Endothelial cell (in vitro differentiated cells): ENCODE data around the gene FTO. TPM values are rescaled to one million over a fixed set of nuclear protein-coding genes. Genes with fewer than 3 reads are reported as not detected.
A peak's percentile ranks its signal among the peaks of the same experiment; 100 is the strongest.

Source experiments
- DNase-seq: peaks from one replicate; pipeline ENCODE4 v3.0.0; 2021; ENCODE audit warnings: low spot score
- H3K27ac Mint-ChIP-seq: one replicate; pipeline ENCODE4 v1.8.0; 2021; ENCODE audit warnings: mixed read lengths, inconsistent platforms; ENCODE audit not compliant: unreplicated experiment
- H3K27me3 Mint-ChIP-seq: one replicate; pipeline ENCODE4 v1.8.0; 2021; ENCODE audit warnings: mild to moderate bottlenecking, moderate library complexity, mixed read lengths, inconsistent platforms; ENCODE audit not compliant: unreplicated experiment
- H3K36me3 Mint-ChIP-seq: one replicate; pipeline ENCODE4 v1.8.0; 2021; ENCODE audit warnings: mild to moderate bottlenecking, low read depth, mixed read lengths, inconsistent platforms; ENCODE audit not compliant: unreplicated experiment
- H3K4me1 Mint-ChIP-seq: one replicate; pipeline ENCODE4 v1.8.0; 2021; ENCODE audit warnings: mild to moderate bottlenecking, mixed read lengths, inconsistent platforms; ENCODE audit not compliant: unreplicated experiment
- H3K4me3 Mint-ChIP-seq: one replicate; pipeline ENCODE4 v1.8.0; 2021; ENCODE audit warnings: mild to moderate bottlenecking, mixed read lengths, inconsistent platforms; ENCODE audit not compliant: unreplicated experiment
- H3K9me3 Mint-ChIP-seq: one replicate; pipeline ENCODE4 v1.8.0; 2021; ENCODE audit warnings: mixed read lengths, inconsistent platforms; ENCODE audit not compliant: unreplicated experiment
- CTCF ChIP-seq: fragments of 200-600 bp; sonication (generic); IDR thresholded peaks from one replicate; pipeline ENCODE4 v1.5.0; 2021; ENCODE audit warnings: antibody characterized with exemption; ENCODE audit not compliant: unreplicated experiment
- long read RNA-seq: library from polyadenylated mRNA; unstranded; transcript quantifications from one replicate; pipeline ENCODE4 v2.0.0, GENCODE V29; 2020; ENCODE audit not compliant: unreplicated experiment
- total RNA-seq: library from RNA; stranded (reverse); fragmentation: NEBNext Ultra II Directional; extraction: Animal tissue kit (Norgen Biotek cat#: 25700); gene quantifications from one replicate; pipeline ENCODE4 v1.2.1, GENCODE V29; 2021; ENCODE audit not compliant: unreplicated experiment

Gene FTO
- total RNA-seq: 83.8 TPM
- long read RNA-seq, full-length matches to known transcripts: 4 of 9 reads
- long read RNA-seq, partial matches to known transcripts: 0 of 9 reads
- long read RNA-seq, other reads (novel, unspliced or antisense): 5 of 9 reads

GRCh38 chr16:53703590-53704444, at the start of gene FTO, which contains the start of gene RPGRIP1L:
Gene FTO (plus strand): TSS chr16:53704156.
Gene RPGRIP1L (minus strand): TSS chr16:53703859. CDS start chr16:53700723, 3,136 bp downstream.
- Mint-ChIP-seq H3K4me3 (peak within 1 kb of the TSS; percentile 100), H3K9me3 (no peaks in the 10 kb centered on the region), H3K36me3 (no peaks in the 10 kb centered on the region), H3K27ac (peak within 1 kb of the TSS; percentile 89), H3K4me1 (peaks cover 14% of the 10 kb centered on the region), H3K27me3 (peaks cover 5% of the 10 kb centered on the region)
- TF ChIP-seq CTCF: no peak
- peak; percentile 99 for DNase-seq

- H3K36me3 Mint-ChIP-seq: no peaks in the 10 kb centered on the region
- H3K4me3 Mint-ChIP-seq: no peak overlapping the region
- no peaks in the 10 kb centered on the region for H3K9me3 Mint-ChIP-seq
- TF ChIP-seq CTCF: no peak
- no peaks in the 10 kb centered on the region for H3K27me3 Mint-ChIP-seq
- DNase-seq: no peak
- H3K4me1 Mint-ChIP-seq: no peaks in the 10 kb centered on the region
- H3K27ac Mint-ChIP-seq: no peak overlapping the region
Observed at GRCh38 chr16:53654946-53655345, 49.0 kb upstream of the FTO start.

GRCh38 chr16:53662072-53662471, 41.9 kb upstream of the FTO start:
- TF ChIP-seq CTCF: no peak
- Mint-ChIP-seq H3K27me3 (no peaks in the 10 kb centered on the region), H3K36me3 (no peaks in the 10 kb centered on the region), H3K4me3 (no peak overlapping the region), H3K9me3 (no peaks in the 10 kb centered on the region), H3K4me1 (no peaks in the 10 kb centered on the region), H3K27ac (no peak overlapping the region)
- no peak for DNase-seq

- Mint-ChIP-seq H3K9me3 (no peaks in the 10 kb centered on the region), H3K36me3 (no peaks in the 10 kb centered on the region), H3K4me3 (no peak overlapping the region), H3K4me1 (no peaks in the 10 kb centered on the region), H3K27me3 (no peaks in the 10 kb centered on the region), H3K27ac (no peak overlapping the region)
- TF ChIP-seq CTCF: no peak
- no peak for DNase-seq
Observed at GRCh38 chr16:53664724-53665345, 39.1 kb upstream of the FTO start.
